Muscle layer of colon (tissue), 2 donors: Measurements from ENCODE around the gene STK38.
"Not testable (repeated sequence)": the region's sequence is repeated elsewhere in the genome, so short reads cannot be mapped to it uniquely, and the experiment has no call there.

Experiments
- H3K27ac ChIP-seq: one replicate; pipeline ENCODE4 v1.7.0; 2013; ENCODE audit warnings: low read depth, mild to moderate bottlenecking, low read length, moderate library complexity
- H3K27me3 ChIP-seq, 2 donors: one replicate each; pipeline ENCODE4 v1.7.0; 2013; ENCODE audit warnings: low read length in 2 of 2, mild to moderate bottlenecking in 2 of 2; ENCODE audit not compliant: insufficient read depth in 2 of 2, control insufficient read depth in 1 of 2
- H3K36me3 ChIP-seq: one replicate; pipeline ENCODE4 v1.7.0; 2013; ENCODE audit warnings: mild to moderate bottlenecking, low read length; ENCODE audit not compliant: insufficient read depth
- H3K4me1 ChIP-seq: one replicate; pipeline ENCODE4 v1.7.0; 2013; ENCODE audit warnings: mild to moderate bottlenecking, low read length; ENCODE audit not compliant: insufficient read depth
- H3K4me3 ChIP-seq, 2 donors: one replicate each; pipeline ENCODE4 v1.7.0; 2013; ENCODE audit warnings: low read length in 2 of 2, low read depth in 1 of 2, mild to moderate bottlenecking in 1 of 2, moderate library complexity in 1 of 2
- H3K9ac ChIP-seq: one replicate; pipeline ENCODE4 v1.7.0; 2013; ENCODE audit warnings: low read length
- H3K9me3 ChIP-seq: one replicate; pipeline ENCODE4 v1.7.0; 2013; ENCODE audit warnings: mild to moderate bottlenecking, low read length
- donor health status: abdominal sarcoma.
- donor health status: Adenocarcinoma of cecum.

Gene STK38

GRCh38 chr6:36546920-36547645, at the start of gene STK38:
Gene STK38 (minus strand): TSS chr6:36547479. CDS start chr6:36540202, 7,277 bp downstream.
- H3K27ac ChIP-seq: peak within 1 kb of the TSS; percentile 99
- H3K27me3 ChIP-seq: no peaks in the 10 kb centered on the region
- peaks cover 35% of the 10 kb centered on the region for H3K4me1 ChIP-seq
- no peaks in the 10 kb centered on the region for H3K36me3 ChIP-seq
- H3K9ac ChIP-seq: peak within 1 kb of the TSS; percentile 95
- H3K9me3 ChIP-seq: no peaks in the 10 kb centered on the region
- peak within 1 kb of the TSS; percentile 93 to 95 for H3K4me3 ChIP-seq

- Histone ChIP-seq H3K27me3 (no peaks in the 10 kb centered on the region), H3K36me3 (peaks cover 45% of the 10 kb centered on the region), H3K9ac (peak overlapping the region; percentile 70), H3K9me3 (no peaks in the 10 kb centered on the region), H3K4me3 (peak overlapping the region; percentile 66 to 93), H3K27ac (peak overlapping the region; percentile 79), H3K4me1 (peaks cover 46% of the 10 kb centered on the region)
These were observed 49.1 kb upstream of the STK38 start for GRCh38 chr6:36596356-36596755.

GRCh38 chr6:36594816-36595643, 47.8 kb upstream of the STK38 start:
- H3K4me1 ChIP-seq: peaks cover 33% of the 10 kb centered on the region
- no peaks in the 10 kb centered on the region for H3K9me3 ChIP-seq
- peaks cover 31% of the 10 kb centered on the region for H3K36me3 ChIP-seq
- H3K9ac ChIP-seq: peak overlapping the region; percentile 100
- H3K27me3 ChIP-seq: no peaks in the 10 kb centered on the region
- peak overlapping the region; percentile 98 for H3K27ac ChIP-seq
- peak overlapping the region; percentile 66 to 93 for H3K4me3 ChIP-seq

GRCh38 chr6:36594029-36594815, 46.9 kb upstream of the STK38 start, which contains the start of gene SRSF3:
Gene SRSF3 (plus strand): TSS chr6:36594362. CDS start chr6:36596763, 2,401 bp downstream.
- Histone ChIP-seq H3K9ac (peak within 1 kb of the TSS; percentile 100), H3K36me3 (peaks cover 23% of the 10 kb centered on the region), H3K4me3 (peak within 1 kb of the TSS; percentile 66 to 93), H3K27me3 (no peaks in the 10 kb centered on the region), H3K4me1 (peaks cover 25% of the 10 kb centered on the region), H3K27ac (peak within 1 kb of the TSS; percentile 98), H3K9me3 (no peaks in the 10 kb centered on the region)

GRCh38 chr6:36593569-36594028, 46.3 kb upstream of the STK38 start:
- peak overlapping the region; percentile 51 for H3K9ac ChIP-seq
- peaks cover 17% of the 10 kb centered on the region for H3K36me3 ChIP-seq
- peak overlapping the region; percentile 98 for H3K27ac ChIP-seq
- peaks cover 18% of the 10 kb centered on the region for H3K4me1 ChIP-seq
- H3K9me3 ChIP-seq: no peaks in the 10 kb centered on the region
- H3K27me3 ChIP-seq: no peaks in the 10 kb centered on the region
- peak overlapping the region; percentile 20 to 93 for H3K4me3 ChIP-seq

GRCh38 chr6:36592221-36592655, 45.0 kb upstream of the STK38 start:
- Histone ChIP-seq H3K4me1 (peaks cover 7% of the 10 kb centered on the region), H3K36me3 (peaks cover 6% of the 10 kb centered on the region), H3K27ac (no peak overlapping the region), H3K9me3 (no peaks in the 10 kb centered on the region), H3K9ac (no peak overlapping the region), H3K27me3 (no peaks in the 10 kb centered on the region), H3K4me3 (no peak overlapping the region)

GRCh38 chr6:36590237-36590636, 43.0 kb upstream of the STK38 start:
- Histone ChIP-seq H3K27me3 (no peaks in the 10 kb centered on the region), H3K9ac (no peak overlapping the region), H3K9me3 (no peaks in the 10 kb centered on the region), H3K4me1 (no peaks in the 10 kb centered on the region), H3K4me3 (no peak overlapping the region), H3K36me3 (no peaks in the 10 kb centered on the region), H3K27ac (no peak overlapping the region)

GRCh38 chr6:36589025-36589400, 41.7 kb upstream of the STK38 start:
- not testable (repeated sequence) for H3K27me3 ChIP-seq, H3K27ac ChIP-seq, H3K4me3 ChIP-seq, H3K36me3 ChIP-seq, H3K4me1 ChIP-seq, H3K9me3 ChIP-seq, H3K9ac ChIP-seq

GRCh38 chr6:36586606-36587005, 39.3 kb upstream of the STK38 start:
- H3K4me1 ChIP-seq: no peaks in the 10 kb centered on the region
- H3K27me3 ChIP-seq: no peaks in the 10 kb centered on the region
- H3K27ac ChIP-seq: no peak overlapping the region
- H3K9me3 ChIP-seq: no peaks in the 10 kb centered on the region
- no peaks in the 10 kb centered on the region for H3K36me3 ChIP-seq
- H3K4me3 ChIP-seq: no peak overlapping the region
- no peak overlapping the region for H3K9ac ChIP-seq

GRCh38 chr6:36581716-36582115, 34.4 kb upstream of the STK38 start:
- no peaks in the 10 kb centered on the region for H3K9me3 ChIP-seq
- H3K9ac ChIP-seq: no peak overlapping the region
- H3K4me3 ChIP-seq: no peak overlapping the region
- no peak overlapping the region for H3K27ac ChIP-seq
- H3K27me3 ChIP-seq: no peaks in the 10 kb centered on the region
- peaks cover 25% of the 10 kb centered on the region for H3K4me1 ChIP-seq
- no peaks in the 10 kb centered on the region for H3K36me3 ChIP-seq

- Histone ChIP-seq H3K4me1 (peaks cover 25% of the 10 kb centered on the region), H3K27me3 (no peaks in the 10 kb centered on the region), H3K27ac (peak overlapping the region; percentile 79), H3K4me3 (peak overlapping the region in 1 of 2 donors; percentile 5), H3K36me3 (no peaks in the 10 kb centered on the region), H3K9ac (no peak overlapping the region), H3K9me3 (no peaks in the 10 kb centered on the region)
These were observed 32.9 kb upstream of the STK38 start for GRCh38 chr6:36580184-36580526.
